HepG2 (cell line): ENCODE measurements around the gene LRRC25. TPM values are rescaled to one million over a fixed set of nuclear protein-coding genes. Genes with fewer than 3 reads are reported as not detected.
A peak's percentile ranks its signal among the peaks of the same experiment; 100 is the strongest.

Experiments used
- GABPB1 ChIP-seq: IDR thresholded peaks from 2 replicates; pipeline ENCODE4 v1.6.1; 2016; ENCODE audit warnings: mild to moderate bottlenecking, missing genetic modification reagents, moderate library complexity, missing compliant biosample characterization
- HNF1B ChIP-seq: sonication (generic); formaldehyde crosslinking; IDR thresholded peaks from 2 replicates; pipeline ENCODE4 v1.5.1; 2020; ENCODE audit warnings: mild to moderate bottlenecking, moderate library complexity, missing genetic modification reagents
- IRF2 ChIP-seq: IDR thresholded peaks from 2 replicates; pipeline ENCODE4 v1.6.1; 2018; ENCODE audit warnings: missing genetic modification reagents, missing compliant biosample characterization
- KDM6A ChIP-seq: IDR thresholded peaks from 2 replicates; pipeline ENCODE4 v1.6.1; 2016; ENCODE audit warnings: low read depth
- KLF11 ChIP-seq: IDR thresholded peaks from 2 replicates; pipeline ENCODE4 v1.6.1; 2016; ENCODE audit warnings: missing compliant biosample characterization
- PRDM10 ChIP-seq: sonication (generic); formaldehyde crosslinking; IDR thresholded peaks from 2 replicates; pipeline ENCODE4 v1.4.0; 2020; ENCODE audit warnings: low read depth, missing genetic modification reagents
- SIX4 ChIP-seq: sonication (generic); formaldehyde crosslinking; IDR thresholded peaks from 2 replicates; pipeline ENCODE4 v1.4.0; 2020; ENCODE audit warnings: missing genetic modification reagents
- SP140L ChIP-seq: sonication (generic); formaldehyde crosslinking; IDR thresholded peaks from 2 replicates; pipeline ENCODE4 v1.4.0; 2020; ENCODE audit warnings: missing genetic modification reagents, borderline replicate concordance
- TCF12 ChIP-seq, 2 experiments: fragments of 450-650 bp in 1 of 2; sonication (generic) in 1 of 2; formaldehyde crosslinking in 1 of 2; IDR thresholded peaks; 2 replicates each; pipeline versions ENCODE4 v1.6.1 to v1.8.0; 2017 to 2022; ENCODE audit warnings: antibody characterized with exemption in 1 of 2, mild to moderate bottlenecking in 1 of 2, missing genetic modification reagents in 1 of 2, moderate library complexity in 1 of 2
- TGIF2 ChIP-seq: IDR thresholded peaks from 2 replicates; pipeline ENCODE4 v1.6.1; 2016; ENCODE audit warnings: control low read depth, missing compliant biosample characterization
- ZEB1 ChIP-seq: IDR thresholded peaks from 2 replicates; pipeline ENCODE4 v1.6.1; 2012; ENCODE audit warnings: mild to moderate bottlenecking, low read depth, inconsistent platforms; ENCODE audit not compliant: insufficient replicate concordance
- ZNF570 ChIP-seq: sonication (generic); formaldehyde crosslinking; IDR thresholded peaks from 2 replicates; pipeline ENCODE4 v1.4.0; 2020; ENCODE audit warnings: mild to moderate bottlenecking, missing genetic modification reagents, borderline replicate concordance
- ZNF572 ChIP-seq: sonication (generic); formaldehyde crosslinking; IDR thresholded peaks from 2 replicates; pipeline ENCODE4 v1.5.1; 2020; ENCODE audit warnings: mild to moderate bottlenecking, missing genetic modification reagents
- ZNF768 ChIP-seq: sonication (generic); formaldehyde crosslinking; IDR thresholded peaks from 2 replicates; pipeline ENCODE4 v1.4.0; 2020; ENCODE audit warnings: missing genetic modification reagents
- polyA plus RNA-seq, 8 experiments: library from polyadenylated mRNA; depleted of rRNA in 3 of 8; stranded (reverse) in 7 of 8; unstranded in 1 of 8; fragments of >200 nt; fragmentation: Illumina TruSeq in 4 of 8; extraction: Trizol in 4 of 8; gene quantifications; 2 replicates each; pipeline versions ENCODE4 v1.2.1 to v1.2.3, GENCODE V29; 2011 to 2016; ENCODE audit warnings: low read depth in 4 of 8, missing spikeins in 1 of 8, mixed read lengths in 1 of 8; ENCODE audit not compliant: insufficient read depth in 1 of 8
- total RNA-seq, 5 experiments: library from RNA; depleted of rRNA; stranded (reverse); fragments of >200 nt; fragmentation: Illumina TruSeq; extraction: Trizol; gene quantifications; 2 replicates each; pipeline ENCODE4 v1.2.3, GENCODE V29; 2016; ENCODE audit warnings: low read depth in 1 of 5
- TF ChIP-seq, protein P1 (sequence below): IDR thresholded peaks from 2 replicates; pipeline ENCODE4 v1.6.1; 2016; ENCODE audit warnings: control low read depth
- TF ChIP-seq, protein P2 (sequence below): IDR thresholded peaks from 2 replicates; pipeline ENCODE4 v1.6.1; 2016; ENCODE audit warnings: low read depth, control low read depth
- TF ChIP-seq, protein P3 (sequence below): sonication (generic); formaldehyde crosslinking; conservative IDR thresholded peaks from 2 replicates; pipeline ENCODE4 v1.5.0; 2020; ENCODE audit warnings: missing genetic modification reagents

Gene LRRC25
- total and polyA plus RNA-seq, 2 of the 13 experiments (the other 11 are each of a cell fraction or from before 2014, with no cell fraction given) = 0.13 to 0.53 TPM

DNA sequence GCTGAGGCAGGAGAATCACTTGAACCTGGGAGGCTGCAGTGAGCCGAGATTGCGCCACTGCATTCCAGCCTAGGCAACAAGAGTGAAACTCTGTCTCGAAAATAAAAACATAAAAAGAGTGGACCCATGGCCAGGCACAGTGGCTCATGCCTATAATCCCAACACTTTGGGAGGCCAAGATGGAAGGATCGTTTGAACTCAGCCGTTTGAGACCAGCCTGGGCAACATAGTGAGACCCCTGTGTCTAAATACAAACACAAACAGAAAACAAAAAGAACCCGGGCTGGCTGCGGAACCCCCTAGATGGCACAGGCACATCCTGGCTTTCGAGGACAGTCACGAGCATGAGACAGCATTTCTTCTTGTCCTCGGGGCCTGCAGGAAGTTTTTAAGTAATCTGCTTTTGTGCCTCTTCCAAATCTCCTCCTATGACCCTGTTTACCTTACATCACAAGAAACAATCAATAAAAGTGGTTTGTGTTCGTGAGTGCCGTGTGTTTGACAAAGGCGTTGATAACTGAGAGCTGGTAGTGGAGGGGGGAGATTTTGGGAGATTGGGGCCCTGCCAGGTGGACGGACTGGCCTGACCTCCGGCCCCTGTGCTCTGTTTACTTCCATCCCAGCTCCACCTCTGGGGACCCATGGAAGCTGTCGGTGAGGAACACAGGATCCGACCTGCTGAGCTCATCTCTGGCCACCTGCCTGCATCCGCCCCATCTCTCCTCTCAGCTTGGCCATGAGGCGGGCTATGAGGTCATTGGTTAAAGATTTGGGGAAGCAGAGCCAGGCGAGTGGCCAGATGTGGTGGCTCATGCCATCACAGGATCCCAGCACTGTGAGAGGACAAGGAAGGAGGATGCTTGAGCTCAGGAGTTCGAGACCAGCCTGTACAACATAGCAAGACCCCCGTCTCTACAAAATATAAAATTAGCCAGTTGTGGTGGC is 17.3 kb downstream of the LRRC25 start (continued):
- peak; percentile 98 for TF ChIP-seq ZEB1
- TF ChIP-seq, protein P1, sequence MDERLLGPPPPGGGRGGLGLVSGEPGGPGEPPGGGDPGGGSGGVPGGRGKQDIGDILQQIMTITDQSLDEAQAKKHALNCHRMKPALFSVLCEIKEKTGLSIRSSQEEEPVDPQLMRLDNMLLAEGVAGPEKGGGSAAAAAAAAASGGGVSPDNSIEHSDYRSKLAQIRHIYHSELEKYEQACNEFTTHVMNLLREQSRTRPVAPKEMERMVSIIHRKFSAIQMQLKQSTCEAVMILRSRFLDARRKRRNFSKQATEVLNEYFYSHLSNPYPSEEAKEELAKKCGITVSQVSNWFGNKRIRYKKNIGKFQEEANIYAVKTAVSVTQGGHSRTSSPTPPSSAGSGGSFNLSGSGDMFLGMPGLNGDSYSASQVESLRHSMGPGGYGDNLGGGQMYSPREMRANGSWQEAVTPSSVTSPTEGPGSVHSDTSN = no peak
- TF ChIP-seq SP140L (CRISPR knock-in tag) = no peak
- no peak; the same call in 1 of the 2 replicates for TF ChIP-seq ZNF572 (CRISPR knock-in tag)
- peak; percentile 84; the same call in 1 of the 2 replicates for TF ChIP-seq TGIF2 (CRISPR knock-in tag)
- TF ChIP-seq ZNF768 (CRISPR knock-in tag) = 0 out of 2 replicates have a peak, but pooled peaks have one; percentile 28
- TF ChIP-seq IRF2 (CRISPR knock-in tag) = peak; percentile 93
- TF ChIP-seq, protein P2, sequence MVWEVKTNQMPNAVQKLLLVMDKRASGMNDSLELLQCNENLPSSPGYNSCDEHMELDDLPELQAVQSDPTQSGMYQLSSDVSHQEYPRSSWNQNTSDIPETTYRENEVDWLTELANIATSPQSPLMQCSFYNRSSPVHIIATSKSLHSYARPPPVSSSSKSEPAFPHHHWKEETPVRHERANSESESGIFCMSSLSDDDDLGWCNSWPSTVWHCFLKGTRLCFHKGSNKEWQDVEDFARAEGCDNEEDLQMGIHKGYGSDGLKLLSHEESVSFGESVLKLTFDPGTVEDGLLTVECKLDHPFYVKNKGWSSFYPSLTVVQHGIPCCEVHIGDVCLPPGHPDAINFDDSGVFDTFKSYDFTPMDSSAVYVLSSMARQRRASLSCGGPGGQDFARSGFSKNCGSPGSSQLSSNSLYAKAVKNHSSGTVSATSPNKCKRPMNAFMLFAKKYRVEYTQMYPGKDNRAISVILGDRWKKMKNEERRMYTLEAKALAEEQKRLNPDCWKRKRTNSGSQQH = peak; percentile 86; the same call in 1 of the 2 replicates
- peak; percentile 90 for TF ChIP-seq HNF1B (CRISPR knock-in tag)
- TF ChIP-seq, protein P3, sequence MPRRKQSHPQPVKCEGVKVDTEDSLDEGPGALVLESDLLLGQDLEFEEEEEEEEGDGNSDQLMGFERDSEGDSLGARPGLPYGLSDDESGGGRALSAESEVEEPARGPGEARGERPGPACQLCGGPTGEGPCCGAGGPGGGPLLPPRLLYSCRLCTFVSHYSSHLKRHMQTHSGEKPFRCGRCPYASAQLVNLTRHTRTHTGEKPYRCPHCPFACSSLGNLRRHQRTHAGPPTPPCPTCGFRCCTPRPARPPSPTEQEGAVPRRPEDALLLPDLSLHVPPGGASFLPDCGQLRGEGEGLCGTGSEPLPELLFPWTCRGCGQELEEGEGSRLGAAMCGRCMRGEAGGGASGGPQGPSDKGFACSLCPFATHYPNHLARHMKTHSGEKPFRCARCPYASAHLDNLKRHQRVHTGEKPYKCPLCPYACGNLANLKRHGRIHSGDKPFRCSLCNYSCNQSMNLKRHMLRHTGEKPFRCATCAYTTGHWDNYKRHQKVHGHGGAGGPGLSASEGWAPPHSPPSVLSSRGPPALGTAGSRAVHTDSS = no peak
- no peak for TF ChIP-seq TCF12 (IDR thresholded peaks at IDR 0.05)
- peak; percentile 97 for TF ChIP-seq TCF12 (CRISPR knock-in tag; IDR thresholded peaks at IDR 0.05)
- peak; percentile 89; the same call in 1 of the 2 replicates for TF ChIP-seq SIX4 (CRISPR knock-in tag)
- TF ChIP-seq GABPB1 = peak; percentile 71
- TF ChIP-seq PRDM10 (CRISPR knock-in tag) = 0 out of 2 replicates have a peak, but pooled peaks have one; percentile 44
- TF ChIP-seq KLF11 (CRISPR knock-in tag) = peak; percentile 97
- TF ChIP-seq KDM6A (CRISPR knock-in tag) = peak; percentile 88
- 0 out of 2 replicates have a peak, but pooled peaks have one; percentile 57 for TF ChIP-seq ZNF570 (CRISPR knock-in tag)
